ENCODE measurements around the gene DRD1. TPM values are rescaled to one million over a fixed set of nuclear protein-coding genes. Genes with fewer than 3 reads are reported as not detected.
A peak's percentile ranks its signal among the peaks of the same experiment; 100 is the strongest.

DRD1 gene
- total RNA-seq, 6 donors from 2014 or later, result 0.09 to 0.81 (median 0.47) TPM; not detected in 2

GRCh38 chr5:175478008-175478383, 34.0 kb upstream of the DRD1 start:
- no peaks in the 10 kb centered on the region for H3K9me3 ChIP-seq
- TF ChIP-seq POLR2AphosphoS5 (IDR thresholded peaks at IDR 0.05) (no peak), POLR2A (IDR thresholded peaks at IDR 0.05) (no peak), EP300 (IDR thresholded peaks at IDR 0.05) (no peak), CTCF (IDR thresholded peaks at IDR 0.05) (no peak)
- no peak for ATAC-seq (ENCODE audit: low FRiP score in 2 of 2)
- 3 to 9% methylated on average over 11 to 12 of the region's 12 CpGs for WGBS, 2 donors
- peak overlapping the region in 3 of 4 donors; percentile 91 to 99 (median 93) for H3K4me3 ChIP-seq
- no peak for DNase-seq
- no peaks in the 10 kb centered on the region for H3K36me3 ChIP-seq
- H3K4me1 ChIP-seq, result peaks cover 7 to 27% (median 14%) of the 10 kb centered on the region in 4 donors
- H3K27me3 ChIP-seq, result peaks cover 0 to 6% (median 0%) of the 10 kb centered on the region in 4 donors
- H3K27ac ChIP-seq, result peak overlapping the region in 2 of 4 donors; percentile 74 to 82

- Histone ChIP-seq H3K36me3 (no peaks in the 10 kb centered on the region), H3K27me3 (peaks cover 0 to 6% (median 0%) of the 10 kb centered on the region in 4 donors)
Observed at GRCh38 chr5:175477440-175477839, 33.5 kb upstream of the DRD1 start.

GRCh38 chr5:175475248-175475647, 31.3 kb upstream of the DRD1 start:
- ATAC-seq (ENCODE audit: low FRiP score in 2 of 2) (no peak), DNase-seq (no peak)
- Histone ChIP-seq H3K36me3 (no peaks in the 10 kb centered on the region), H3K4me3 (no peak overlapping the region), H3K9me3 (no peaks in the 10 kb centered on the region), H3K27ac (no peak overlapping the region), H3K27me3 (peaks cover 0 to 6% (median 0%) of the 10 kb centered on the region in 4 donors), H3K4me1 (peaks cover 7 to 22% (median 14%) of the 10 kb centered on the region in 4 donors)
- WGBS, 2 donors, result 64 to 91% methylated on average over 1 of the region's 1 CpG
- TF ChIP-seq POLR2A (IDR thresholded peaks at IDR 0.05), result no peak
- TF ChIP-seq POLR2AphosphoS5 (IDR thresholded peaks at IDR 0.05), result no peak
- no peak for TF ChIP-seq CTCF (IDR thresholded peaks at IDR 0.05)
- TF ChIP-seq EP300 (IDR thresholded peaks at IDR 0.05), result no peak

More at GRCh38 chr5:175477440-175477839, 33.5 kb upstream of the DRD1 start:
- TF ChIP-seq EP300 (IDR thresholded peaks at IDR 0.05) (no peak), POLR2AphosphoS5 (IDR thresholded peaks at IDR 0.05) (no peak), POLR2A (IDR thresholded peaks at IDR 0.05) (no peak), CTCF (IDR thresholded peaks at IDR 0.05) (no peak)
- no peak overlapping the region for H3K4me3 ChIP-seq
- no peak overlapping the region for H3K27ac ChIP-seq
- no peaks in the 10 kb centered on the region for H3K9me3 ChIP-seq
- peaks cover 7 to 27% (median 14%) of the 10 kb centered on the region in 4 donors for H3K4me1 ChIP-seq
- WGBS, 2 donors, result 74 to 78% methylated on average over 5 of the region's 5 CpGs
- ATAC-seq (ENCODE audit: low FRiP score in 2 of 2) (no peak), DNase-seq (no peak)

- DNase-seq (no peak), ATAC-seq (ENCODE audit: low FRiP score in 2 of 2) (no peak)
- Histone ChIP-seq H3K9me3 (no peaks in the 10 kb centered on the region), H3K4me1 (no peaks in the 10 kb centered on the region), H3K4me3 (no peak overlapping the region), H3K27ac (no peak overlapping the region), H3K27me3 (no peaks in the 10 kb centered on the region), H3K36me3 (no peaks in the 10 kb centered on the region)
- no peak for TF ChIP-seq EP300 (IDR thresholded peaks at IDR 0.05)
- no peak for TF ChIP-seq POLR2AphosphoS5 (IDR thresholded peaks at IDR 0.05)
- no peak for TF ChIP-seq POLR2A (IDR thresholded peaks at IDR 0.05)
- TF ChIP-seq CTCF (IDR thresholded peaks at IDR 0.05), result no peak
Observed at GRCh38 chr5:175472378-175472777, 28.4 kb upstream of the DRD1 start.

GRCh38 chr5:175471628-175472027, 27.6 kb upstream of the DRD1 start:
- DNase-seq (no peak), ATAC-seq (ENCODE audit: low FRiP score in 2 of 2) (no peak)
- Histone ChIP-seq H3K4me1 (no peaks in the 10 kb centered on the region), H3K27me3 (no peaks in the 10 kb centered on the region), H3K27ac (no peak overlapping the region), H3K36me3 (no peaks in the 10 kb centered on the region), H3K9me3 (no peaks in the 10 kb centered on the region), H3K4me3 (no peak overlapping the region)
- WGBS, 2 donors, result 66 to 81% methylated on average over 6 of the region's 6 CpGs
- TF ChIP-seq POLR2A (IDR thresholded peaks at IDR 0.05) (no peak), POLR2AphosphoS5 (IDR thresholded peaks at IDR 0.05) (no peak)

All from upper lobe of left lung (tissue), 6 donors.